ENCODE measurements around the gene WNT7B.

The WNT7B gene

DNA sequence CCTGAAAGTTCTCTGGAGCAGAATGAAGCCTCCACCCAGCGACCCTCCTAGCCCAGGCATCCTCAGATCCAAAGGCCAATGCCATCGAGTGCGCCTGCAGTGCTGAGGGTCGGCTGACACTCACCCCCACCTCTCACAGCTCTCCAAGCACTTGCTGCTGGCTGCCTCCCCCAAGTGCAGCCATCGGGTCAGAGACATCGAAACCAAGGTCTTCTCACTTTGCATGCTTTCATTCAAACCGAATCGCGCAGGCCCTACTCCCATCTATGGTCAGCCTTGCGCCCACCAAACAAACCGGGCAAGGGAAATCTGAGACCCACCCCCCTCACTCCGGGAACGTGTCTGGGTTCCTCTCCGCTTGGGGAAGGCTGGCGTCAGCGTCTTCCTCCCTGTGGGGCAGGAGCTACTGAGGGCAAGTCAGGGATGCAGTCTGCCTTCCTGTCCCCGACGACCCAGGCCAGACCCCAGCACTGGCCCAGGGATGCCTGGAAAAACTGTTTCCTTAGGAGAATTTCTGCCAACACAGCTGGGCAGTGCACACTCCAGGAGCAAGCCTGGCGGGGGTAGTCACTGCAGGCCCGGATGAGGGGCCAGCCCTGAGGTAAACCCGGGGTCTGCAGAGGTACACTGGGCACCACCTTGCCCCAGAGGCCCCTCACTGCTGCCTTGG lies 7.0 kb downstream of the WNT7B start:
- no peak for DNase-seq

GRCh38 chr22:45969414-45969799 lies 7.6 kb downstream of the WNT7B start:
- no peak for DNase-seq

- DNase-seq, result no peak
These were observed 8.1 kb downstream of the WNT7B start for GRCh38 chr22:45968751-45969413.

DNA sequence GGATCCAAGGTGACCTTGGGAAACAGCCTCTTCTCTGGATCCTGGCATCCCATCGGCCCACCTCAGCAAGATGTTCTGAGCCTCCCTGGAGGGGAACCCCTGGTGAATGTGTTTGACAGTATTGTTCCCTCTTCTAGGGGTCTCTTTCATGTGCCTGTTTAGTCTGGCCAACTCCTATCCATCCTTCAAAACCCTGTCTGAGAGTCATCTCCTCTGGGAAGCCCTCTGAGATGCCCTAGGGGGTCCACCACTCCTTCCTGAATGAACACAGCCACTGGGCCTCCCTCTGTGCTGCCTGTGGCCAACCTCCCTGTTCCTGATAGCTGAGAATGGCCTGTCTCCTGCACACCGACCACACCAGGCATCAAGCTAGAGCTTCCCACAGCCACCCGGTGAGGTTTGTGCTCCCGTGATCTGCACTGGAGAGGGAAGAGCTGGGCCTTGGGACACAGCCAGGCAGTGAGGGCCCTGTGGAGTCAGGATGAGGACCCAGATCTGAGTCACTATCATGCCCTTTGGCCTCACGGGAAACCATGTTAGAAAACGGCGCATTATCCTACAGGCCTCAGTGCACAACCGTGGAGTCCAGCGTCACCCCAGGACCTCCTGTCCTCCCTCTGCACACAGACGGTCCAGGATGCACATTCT lies 8.8 kb downstream of the WNT7B start:
- no peak for DNase-seq

GRCh38 chr22:45966895-45967365 lies 10.0 kb downstream of the WNT7B start:
- no peak for DNase-seq

GRCh38 chr22:45966320-45966894 lies 10.6 kb downstream of the WNT7B start:
- DNase-seq, result no peak

DNA sequence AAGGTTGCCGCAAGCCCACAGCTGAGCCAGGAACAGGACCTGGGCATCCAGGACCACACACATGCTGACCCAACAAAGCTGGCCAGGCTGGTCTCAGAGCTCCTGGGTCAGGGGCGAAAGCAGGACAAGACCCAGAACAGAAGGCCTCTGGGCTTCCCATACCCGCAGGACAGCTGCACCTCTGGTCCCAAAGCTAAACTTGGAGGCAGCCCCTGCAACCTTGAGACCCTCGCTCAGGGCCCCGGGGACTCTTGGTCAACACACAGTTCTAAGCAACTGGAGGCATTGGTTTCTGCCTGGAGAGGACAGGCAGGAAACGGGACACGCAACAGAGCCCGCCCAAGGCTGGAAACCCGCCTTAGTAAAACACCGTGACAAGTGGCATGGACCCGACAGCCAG lies 11.4 kb downstream of the WNT7B start:
- DNase-seq, result no peak

DNA sequence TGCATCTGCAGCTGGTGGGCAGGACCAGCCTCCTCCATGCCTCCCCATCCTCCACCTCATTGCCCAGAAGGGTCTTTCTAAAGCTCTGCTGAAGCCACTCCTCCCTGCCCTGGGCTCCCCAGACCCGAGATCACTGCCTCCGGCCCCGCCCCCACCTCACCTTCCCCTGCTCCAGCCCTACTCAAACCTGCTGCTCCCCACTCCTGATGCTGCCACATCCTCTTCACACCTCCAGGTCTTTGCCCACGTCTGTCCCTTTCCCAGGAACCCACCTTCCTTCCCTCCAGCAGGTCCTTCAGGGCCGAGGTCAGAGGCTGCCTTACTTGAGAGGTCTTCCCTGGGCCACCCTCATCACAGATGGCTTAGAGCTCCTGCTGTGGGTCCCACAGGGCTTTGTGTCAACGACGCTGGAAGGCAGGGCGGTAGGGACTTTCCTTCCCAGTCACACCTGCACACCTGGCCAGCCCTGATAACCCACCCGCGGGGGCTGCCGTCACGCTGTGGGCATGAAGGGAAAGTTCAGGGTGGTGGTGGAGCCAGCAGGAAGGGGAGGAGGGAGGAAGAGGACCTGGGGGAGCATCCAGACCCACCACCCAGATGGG lies 11.9 kb downstream of the WNT7B start:
- no peak for DNase-seq

DNA sequence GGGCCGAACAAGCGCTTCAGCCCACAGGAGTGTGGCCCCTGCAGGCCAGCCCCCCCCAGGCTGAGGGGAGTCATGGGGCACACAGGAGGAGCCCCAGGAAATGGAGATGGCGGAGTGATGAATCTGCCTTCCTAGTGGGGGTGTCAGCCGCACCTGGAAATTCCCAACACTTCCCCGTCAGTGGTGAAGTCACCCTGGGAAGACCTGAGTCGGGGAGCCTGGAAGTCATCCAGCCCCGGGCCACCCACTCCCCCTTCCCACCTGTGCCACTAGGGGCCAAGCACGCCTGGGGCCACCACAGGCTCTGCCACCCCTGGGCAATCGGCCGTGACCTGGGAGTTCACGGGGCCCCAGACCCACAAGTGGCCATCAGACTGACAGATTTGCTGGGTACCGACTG lies 12.6 kb downstream of the WNT7B start:
- DNase-seq, result no peak

- no peak for DNase-seq
These were observed 13.1 kb downstream of the WNT7B start for GRCh38 chr22:45963821-45964220.

GRCh38 chr22:45962756-45963324 lies 14.1 kb downstream of the WNT7B start:
- DNase-seq, result no peak

DNA sequence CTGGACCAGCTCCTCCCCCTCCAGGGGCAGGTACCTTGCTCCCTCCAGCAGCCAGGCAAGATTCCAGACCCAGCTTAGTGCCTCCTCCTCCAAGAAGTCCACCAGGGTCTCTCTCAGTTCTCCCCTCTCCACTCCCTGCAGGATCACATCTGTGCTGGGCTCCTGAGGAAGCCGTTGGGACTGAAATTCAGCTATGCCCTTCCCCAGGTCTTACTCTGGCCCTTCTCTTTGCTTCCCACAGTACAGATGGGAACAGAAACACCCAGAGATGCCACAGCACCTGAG lies 14.6 kb downstream of the WNT7B start:
- no peak for DNase-seq

DNA sequence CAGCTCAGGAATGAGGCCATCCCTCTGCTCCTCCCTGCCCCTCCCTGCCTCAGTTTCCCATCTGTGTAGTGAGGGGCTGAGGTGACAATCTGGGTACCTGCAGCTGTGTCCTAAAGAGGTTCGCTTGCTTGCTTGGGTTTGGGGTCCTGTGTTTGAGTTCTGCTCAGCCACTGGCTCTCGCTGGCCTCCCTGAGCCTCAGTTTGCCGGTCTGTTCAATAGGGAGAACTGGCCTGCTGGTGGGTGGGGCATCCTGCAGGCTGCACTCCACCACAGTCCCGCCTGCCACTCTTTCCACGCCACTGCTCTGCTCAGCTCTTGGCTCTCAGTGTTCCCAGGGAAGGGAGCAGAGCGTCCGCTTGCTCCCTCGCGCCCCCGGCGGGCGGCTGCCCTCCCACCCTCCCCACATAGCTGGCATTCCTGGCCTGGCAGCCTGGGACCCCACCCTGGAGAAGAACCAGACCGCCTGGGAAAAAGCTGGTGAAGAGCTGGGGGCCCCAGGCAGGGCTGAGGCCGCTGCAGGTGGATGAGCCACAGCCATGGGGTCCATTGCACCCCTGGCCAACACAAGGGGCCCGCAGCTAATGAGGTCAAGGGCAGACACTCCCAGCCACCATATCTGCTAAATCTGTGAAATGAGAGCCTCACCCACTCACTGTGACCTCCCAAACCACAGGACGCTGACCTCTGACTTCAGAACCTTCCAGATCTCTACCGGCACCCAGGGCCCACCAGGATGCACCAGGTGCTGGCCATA lies 15.1 kb downstream of the WNT7B start:
- DNase-seq, result no peak

GRCh38 chr22:45960477-45961386 lies 16.2 kb downstream of the WNT7B start:
- DNase-seq, result no peak

DNA sequence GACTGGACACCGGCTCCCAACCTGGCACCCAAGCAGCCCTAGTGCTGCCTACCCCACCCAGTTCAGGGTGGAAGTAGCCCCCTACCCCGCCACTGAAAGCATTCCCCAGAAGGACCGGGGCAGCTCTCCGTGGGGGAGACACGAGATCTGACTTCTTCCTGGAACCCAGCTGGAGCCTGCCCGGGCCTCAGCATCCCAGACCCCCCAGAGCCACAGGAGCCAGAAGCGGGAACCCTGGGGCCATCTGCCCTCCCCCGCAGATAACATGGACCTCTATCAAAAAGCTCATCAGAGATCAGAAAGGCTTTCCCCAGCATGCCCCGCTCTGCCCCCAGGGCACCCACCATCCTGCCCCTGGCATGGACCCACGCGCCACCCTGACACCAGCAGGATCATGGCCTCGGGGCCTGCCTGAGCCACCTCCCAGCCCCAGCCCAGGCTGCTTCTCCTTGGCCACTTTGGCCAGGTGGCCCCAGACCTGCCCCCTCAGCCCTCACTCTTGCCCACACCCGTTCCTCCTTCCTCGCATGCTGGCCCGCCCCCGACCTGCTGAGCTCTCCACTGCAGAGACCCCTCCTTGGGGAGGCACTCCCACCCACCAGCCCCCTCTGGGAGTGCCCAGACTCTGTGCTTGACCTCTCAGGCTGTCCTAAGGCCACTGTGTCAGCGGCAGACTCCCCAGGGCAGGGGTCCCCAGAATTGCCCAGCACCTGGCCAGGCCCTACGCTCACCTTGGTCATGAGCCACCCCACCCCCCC lies 17.1 kb downstream of the WNT7B start:
- DNase-seq, result no peak

GRCh38 chr22:45958971-45959370 lies 18.0 kb downstream of the WNT7B start:
- no peak for DNase-seq

DNA sequence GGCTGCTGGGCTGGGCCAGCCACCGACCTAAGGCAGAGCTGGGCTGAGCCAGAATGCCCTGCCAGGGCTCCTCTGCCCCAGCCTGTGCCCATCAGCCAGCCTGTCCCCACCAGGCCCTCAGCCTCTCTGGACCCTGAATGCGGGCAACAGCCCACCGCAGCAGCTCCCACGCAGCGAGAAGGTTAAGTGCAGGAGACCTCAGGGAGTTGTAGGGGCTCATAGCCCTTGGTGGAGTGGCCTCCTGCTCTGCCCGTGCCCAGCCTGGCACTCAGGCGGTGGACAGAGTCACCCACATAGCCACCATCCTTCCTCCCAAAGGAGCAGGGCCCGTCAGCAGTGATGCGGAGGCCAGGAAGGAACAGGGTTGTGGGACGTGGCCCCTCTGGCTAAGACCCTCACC lies 19.1 kb downstream of the WNT7B start:
- no peak for DNase-seq

DNA sequence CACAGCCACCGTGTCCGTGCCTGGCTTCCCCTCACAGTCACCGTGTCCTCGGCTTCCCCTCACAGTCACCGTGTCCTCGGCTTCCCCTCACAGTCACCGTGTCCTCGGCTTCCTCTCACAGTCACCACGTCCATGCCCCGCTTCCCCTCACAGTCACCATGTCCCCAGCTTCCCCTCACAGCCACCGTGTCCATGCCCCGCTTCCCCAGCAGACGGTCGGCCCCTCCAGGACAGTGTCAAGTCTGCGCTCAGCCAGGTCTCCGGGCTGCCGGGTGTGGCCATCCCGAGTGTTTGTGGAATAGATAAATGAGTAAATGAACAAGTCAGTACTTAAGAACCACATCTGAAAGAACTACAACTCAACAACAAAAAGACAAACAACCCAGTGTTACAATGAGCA lies 23.8 kb downstream of the WNT7B start:
- no peak for DNase-seq

DNA sequence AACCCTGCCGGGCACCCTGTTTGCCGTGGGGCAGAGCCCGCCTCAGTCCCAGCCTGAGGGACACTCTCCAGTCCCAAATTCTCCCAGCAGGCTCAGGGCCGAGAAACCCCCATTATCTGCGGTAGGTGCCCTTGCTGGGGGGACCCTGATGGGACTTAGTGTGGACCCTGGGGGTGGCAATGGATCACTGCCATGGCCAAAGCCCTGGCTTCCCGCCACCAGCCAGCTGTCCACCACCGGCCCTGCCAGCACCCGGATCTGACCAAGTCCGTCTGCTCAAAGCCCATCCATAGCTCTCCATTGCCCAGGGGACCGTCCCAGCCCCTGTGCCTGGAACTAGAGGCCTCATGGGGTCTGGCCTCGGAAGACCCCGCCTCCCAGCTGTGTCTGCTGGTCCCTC lies 24.4 kb downstream of the WNT7B start:
- no peak for DNase-seq

GRCh38 chr22:45952151-45952550 lies 24.8 kb downstream of the WNT7B start:
- no peak for DNase-seq

DNA sequence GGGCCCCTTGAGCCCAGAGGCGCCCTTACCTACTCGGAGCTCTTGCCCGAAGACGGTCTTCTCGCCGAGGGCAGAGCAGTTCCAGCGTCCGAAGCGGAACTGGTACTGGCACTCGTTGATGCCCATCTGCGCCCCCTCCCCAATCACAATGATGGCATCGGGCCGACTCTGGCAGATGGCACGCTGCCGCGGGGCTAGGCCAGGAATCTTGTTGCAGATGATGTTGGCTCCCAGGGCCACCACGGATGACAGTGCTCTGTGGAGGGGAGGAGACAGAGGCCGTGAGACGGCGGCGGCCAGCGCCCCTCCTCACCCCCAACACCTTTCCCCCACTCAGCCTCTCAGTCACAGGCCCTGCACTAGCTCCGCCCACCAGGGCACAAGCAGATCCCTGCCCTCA lies 27.1 kb downstream of the WNT7B start:
- no peak for DNase-seq

All from activated CD8-positive, alpha-beta memory T cell treated with anti-CD3 and anti-CD28 coated beads, Interleukin-2, amount 50 U/mL, for 4 hours (primary cell).